ENCODE results near the gene SERPINB6.
"Not testable (repeated sequence)": the region's sequence is repeated elsewhere in the genome, so short reads cannot be mapped to it uniquely, and the experiment has no call there.

Gene SERPINB6

GRCh38 chr6:2925842-2926747 is 45.3 kb downstream of the SERPINB6 start:
- not testable (repeated sequence) for H3K36me3 ChIP-seq (ENCODE audit: control insufficient read depth, low read length); H3F3A ChIP-seq (ENCODE audit: control insufficient read depth, insufficient read depth); H3K9me3 ChIP-seq (ENCODE audit: control insufficient read depth, insufficient read depth, low read length); H3K4me1 ChIP-seq (ENCODE audit: control insufficient read depth, low read length); H3K9me2 ChIP-seq (replicated peaks; ENCODE audit: control insufficient read depth, low read length); H3K27me3 ChIP-seq (ENCODE audit: control insufficient read depth, low read length); H3K79me2 ChIP-seq (ENCODE audit: control insufficient read depth, low read length); H3K4me3 ChIP-seq (ENCODE audit: low read length); H4K20me1 ChIP-seq (ENCODE audit: control insufficient read depth, insufficient read depth, low read depth, low read length); H3K27ac ChIP-seq (ENCODE audit: low read depth, low read length); H3K4me2 ChIP-seq (ENCODE audit: low read length)

- Histone ChIP-seq H3F3A (ENCODE audit: control insufficient read depth, insufficient read depth) (no peaks in the 10 kb centered on the region), H3K9me3 (ENCODE audit: control insufficient read depth, insufficient read depth, low read length) (no peaks in the 10 kb centered on the region), H3K4me3 (ENCODE audit: low read length) (no peak overlapping the region), H3K9me2 (replicated peaks; ENCODE audit: control insufficient read depth, low read length) (no peaks in the 10 kb centered on the region), H3K4me2 (ENCODE audit: low read length) (no peak overlapping the region), H3K79me2 (ENCODE audit: control insufficient read depth, low read length) (no peaks in the 10 kb centered on the region), H3K36me3 (ENCODE audit: control insufficient read depth, low read length) (no peaks in the 10 kb centered on the region), H3K27ac (ENCODE audit: low read depth, low read length) (no peak overlapping the region), H4K20me1 (ENCODE audit: control insufficient read depth, insufficient read depth, low read depth, low read length) (no peaks in the 10 kb centered on the region), H3K4me1 (ENCODE audit: control insufficient read depth, low read length) (0 out of 2 replicates have a peak, but pooled peaks cover 4% of the 10 kb centered on the region), H3K27me3 (ENCODE audit: control insufficient read depth, low read length) (no peaks in the 10 kb centered on the region)
- no peak for TF ChIP-seq CTCF (IDR thresholded peaks at IDR 0.05; ENCODE audit: low read depth, low read length, poor library complexity, severe bottlenecking)
- TF ChIP-seq EZH2phosphoT487 (IDR thresholded peaks at IDR 0.05; ENCODE audit: borderline replicate concordance, low read length), result no peak
These were observed 49.7 kb downstream of the SERPINB6 start for GRCh38 chr6:2921520-2922115.

GRCh38 chr6:2920671-2921112 is 50.7 kb downstream of the SERPINB6 start:
- Histone ChIP-seq H3K9me3 (ENCODE audit: control insufficient read depth, insufficient read depth, low read length) (no peaks in the 10 kb centered on the region), H3K27me3 (ENCODE audit: control insufficient read depth, low read length) (no peaks in the 10 kb centered on the region), H3K4me2 (ENCODE audit: low read length) (no peak overlapping the region), H3F3A (ENCODE audit: control insufficient read depth, insufficient read depth) (no peaks in the 10 kb centered on the region), H3K9me2 (replicated peaks; ENCODE audit: control insufficient read depth, low read length) (no peaks in the 10 kb centered on the region), H4K20me1 (ENCODE audit: control insufficient read depth, insufficient read depth, low read depth, low read length) (no peaks in the 10 kb centered on the region), H3K36me3 (ENCODE audit: control insufficient read depth, low read length) (no peaks in the 10 kb centered on the region), H3K4me1 (ENCODE audit: control insufficient read depth, low read length) (0 out of 2 replicates have a peak, but pooled peaks cover 4% of the 10 kb centered on the region), H3K27ac (ENCODE audit: low read depth, low read length) (no peak overlapping the region), H3K79me2 (ENCODE audit: control insufficient read depth, low read length) (no peaks in the 10 kb centered on the region), H3K4me3 (ENCODE audit: low read length) (no peak overlapping the region)
- no peak for TF ChIP-seq CTCF (IDR thresholded peaks at IDR 0.05; ENCODE audit: low read depth, low read length, poor library complexity, severe bottlenecking)
- no peak for TF ChIP-seq EZH2phosphoT487 (IDR thresholded peaks at IDR 0.05; ENCODE audit: borderline replicate concordance, low read length)

GRCh38 chr6:2919886-2920285 is 51.5 kb downstream of the SERPINB6 start:
- no peaks in the 10 kb centered on the region for H3K9me3 ChIP-seq (ENCODE audit: control insufficient read depth, insufficient read depth, low read length)
- no peak overlapping the region for H3K27ac ChIP-seq (ENCODE audit: low read depth, low read length)
- H3K4me1 ChIP-seq (ENCODE audit: control insufficient read depth, low read length), result 0 out of 2 replicates have a peak, but pooled peaks cover 4% of the 10 kb centered on the region
- H3K27me3 ChIP-seq (ENCODE audit: control insufficient read depth, low read length), result no peaks in the 10 kb centered on the region
- no peaks in the 10 kb centered on the region for H3K9me2 ChIP-seq (replicated peaks; ENCODE audit: control insufficient read depth, low read length)
- no peaks in the 10 kb centered on the region for H3K36me3 ChIP-seq (ENCODE audit: control insufficient read depth, low read length)
- H3F3A ChIP-seq (ENCODE audit: control insufficient read depth, insufficient read depth), result no peaks in the 10 kb centered on the region
- H3K4me3 ChIP-seq (ENCODE audit: low read length), result no peak overlapping the region
- TF ChIP-seq EZH2phosphoT487 (IDR thresholded peaks at IDR 0.05; ENCODE audit: borderline replicate concordance, low read length) (no peak), CTCF (IDR thresholded peaks at IDR 0.05; ENCODE audit: low read depth, low read length, poor library complexity, severe bottlenecking) (no peak)
- H3K79me2 ChIP-seq (ENCODE audit: control insufficient read depth, low read length), result no peaks in the 10 kb centered on the region
- no peaks in the 10 kb centered on the region for H4K20me1 ChIP-seq (ENCODE audit: control insufficient read depth, insufficient read depth, low read depth, low read length)
- H3K4me2 ChIP-seq (ENCODE audit: low read length), result no peak overlapping the region
